Islet precursor cell (in vitro differentiated cells): ENCODE data around the gene SDK2.

Source experiments
- DNase-seq: peaks from one replicate; pipeline ENCODE4 v3.0.0-alpha.2; 2018

Gene SDK2

DNA sequence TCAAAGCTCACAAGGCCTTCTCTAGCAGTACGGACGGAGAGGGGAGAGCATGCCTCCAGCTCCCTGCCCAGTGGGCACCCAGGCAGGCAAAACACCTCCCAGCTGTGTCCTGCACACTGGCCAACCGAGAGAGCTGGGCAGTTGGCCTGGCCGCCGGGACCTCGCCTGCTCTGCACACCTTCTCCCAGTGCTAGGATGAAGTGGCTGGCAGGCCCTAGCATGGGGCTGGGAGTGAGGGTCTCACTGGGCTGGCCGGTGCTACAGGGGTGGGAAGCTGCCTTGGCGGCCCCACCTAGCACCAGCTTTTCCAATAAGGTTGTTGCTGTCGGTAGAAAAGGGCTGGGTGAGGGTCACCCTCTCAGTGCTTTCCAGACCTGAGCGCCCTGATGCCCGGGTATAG, 60.2 kb downstream of the SDK2 start:
- DNase-seq = no peak

DNA sequence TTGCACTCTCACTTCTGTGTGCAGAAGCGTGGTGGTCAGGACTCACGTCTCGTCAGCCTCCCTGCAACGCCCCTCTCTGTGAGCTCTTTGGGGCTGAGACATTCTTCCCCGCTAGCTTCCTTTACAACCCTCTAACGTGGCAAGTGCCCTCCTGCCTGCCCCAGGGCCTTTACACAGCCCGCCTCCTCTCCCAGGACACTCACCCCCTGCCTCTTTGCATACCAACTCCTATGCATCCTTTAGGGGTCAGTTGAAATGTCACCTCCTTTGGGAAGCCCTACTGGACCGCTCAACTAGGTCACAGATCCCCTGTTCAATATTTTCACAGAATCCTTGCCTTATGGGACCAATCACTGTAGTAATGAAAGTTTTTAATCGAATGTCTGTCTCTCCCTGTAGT, 61.4 kb downstream of the SDK2 start:
- no peak for DNase-seq

DNA sequence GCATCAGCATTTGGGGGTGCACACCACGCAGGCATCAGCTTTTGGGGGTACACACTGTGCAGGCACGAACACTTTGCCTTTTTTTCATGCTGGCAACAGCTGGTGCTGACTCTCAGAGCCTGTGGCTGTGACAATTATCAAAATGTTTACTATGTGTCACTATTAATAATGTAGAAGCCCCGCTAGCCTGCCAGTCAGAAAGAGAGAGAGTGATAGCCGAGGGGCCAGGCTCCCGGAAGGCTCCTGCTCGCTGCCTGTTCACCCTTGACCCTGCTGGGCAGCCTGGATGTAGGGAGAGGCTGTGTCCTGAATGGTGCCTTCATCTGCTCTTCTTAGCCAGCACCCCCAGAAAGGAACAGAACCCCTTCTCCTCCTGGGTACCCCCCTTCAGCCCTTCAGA, 61.9 kb downstream of the SDK2 start:
- no peak for DNase-seq

DNA sequence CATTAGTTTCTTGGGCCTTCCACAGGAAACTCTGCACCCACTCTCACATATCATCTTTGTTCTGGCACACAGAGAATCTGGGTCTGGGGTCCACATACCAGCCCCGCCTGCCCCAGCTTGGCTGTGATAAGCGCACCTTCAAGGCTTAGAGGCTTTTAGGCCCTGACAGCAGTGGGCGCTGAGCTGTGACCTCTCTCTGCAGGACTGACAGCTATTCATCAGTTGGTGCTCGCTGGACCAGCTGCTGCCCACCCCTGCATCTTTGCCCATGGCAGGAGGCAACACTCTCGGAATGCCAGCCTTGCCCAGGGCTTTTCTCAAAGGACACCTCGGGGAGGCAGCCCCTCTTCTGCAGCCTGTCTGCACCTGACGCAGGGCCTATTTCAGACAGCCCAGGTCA, 62.9 kb downstream of the SDK2 start:
- no peak for DNase-seq

DNA sequence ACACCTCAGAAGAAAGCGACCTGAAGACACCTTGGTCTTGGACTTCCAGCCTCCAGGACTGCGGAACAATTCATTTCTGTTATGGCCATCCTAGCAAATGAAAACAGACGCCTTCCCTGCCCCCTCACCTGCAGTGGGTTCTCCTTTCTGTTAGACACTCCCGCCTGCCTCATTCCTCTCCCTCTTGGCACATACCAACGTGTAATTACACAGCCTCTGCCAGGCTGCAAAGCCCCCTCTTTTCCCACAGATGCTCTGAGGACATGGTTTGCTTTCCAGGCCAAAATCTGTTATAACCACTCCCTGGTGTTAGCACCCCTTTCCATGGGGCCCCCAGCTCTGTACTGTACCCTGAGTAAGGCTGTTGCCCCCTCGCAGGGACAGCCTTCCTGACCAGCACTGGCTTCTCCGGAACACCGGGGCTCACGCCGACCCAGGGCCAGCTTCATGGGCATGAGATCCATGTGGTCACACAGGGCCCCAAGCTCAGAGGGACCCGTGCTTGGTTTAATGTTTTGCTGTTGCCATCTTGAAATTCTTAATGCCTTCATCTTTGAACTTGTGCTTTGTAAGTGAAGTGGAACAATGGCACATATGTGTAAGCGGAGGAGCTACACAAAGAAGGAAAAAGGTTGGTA, 64.1 kb downstream of the SDK2 start:
- no peak for DNase-seq

DNA sequence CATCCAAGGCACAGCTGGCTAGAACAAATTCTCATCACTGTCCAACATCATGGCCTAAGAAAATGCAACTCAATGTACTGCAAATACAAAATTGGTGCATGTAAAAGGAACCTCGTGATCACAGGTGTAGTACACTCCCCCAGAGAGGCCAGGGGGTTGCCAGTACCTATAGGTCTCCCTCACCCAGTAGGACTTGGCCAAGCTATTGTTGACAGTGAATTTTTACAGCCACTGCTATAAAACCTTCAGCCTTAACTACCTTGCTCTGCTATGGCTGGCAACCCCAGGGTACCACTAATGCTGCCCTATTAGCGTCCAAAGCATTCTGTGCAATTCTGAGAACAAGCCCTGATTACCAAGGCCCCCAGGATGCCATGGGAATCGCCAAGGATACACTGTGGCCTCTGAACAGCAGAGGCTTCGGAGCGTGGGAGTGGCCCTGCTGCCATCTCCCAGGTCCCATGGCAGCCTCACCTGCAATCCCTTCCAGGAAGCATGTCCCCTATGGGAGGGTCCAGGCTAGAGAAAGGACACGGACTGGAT, 67.6 kb downstream of the SDK2 start:
- DNase-seq = no peak

DNA sequence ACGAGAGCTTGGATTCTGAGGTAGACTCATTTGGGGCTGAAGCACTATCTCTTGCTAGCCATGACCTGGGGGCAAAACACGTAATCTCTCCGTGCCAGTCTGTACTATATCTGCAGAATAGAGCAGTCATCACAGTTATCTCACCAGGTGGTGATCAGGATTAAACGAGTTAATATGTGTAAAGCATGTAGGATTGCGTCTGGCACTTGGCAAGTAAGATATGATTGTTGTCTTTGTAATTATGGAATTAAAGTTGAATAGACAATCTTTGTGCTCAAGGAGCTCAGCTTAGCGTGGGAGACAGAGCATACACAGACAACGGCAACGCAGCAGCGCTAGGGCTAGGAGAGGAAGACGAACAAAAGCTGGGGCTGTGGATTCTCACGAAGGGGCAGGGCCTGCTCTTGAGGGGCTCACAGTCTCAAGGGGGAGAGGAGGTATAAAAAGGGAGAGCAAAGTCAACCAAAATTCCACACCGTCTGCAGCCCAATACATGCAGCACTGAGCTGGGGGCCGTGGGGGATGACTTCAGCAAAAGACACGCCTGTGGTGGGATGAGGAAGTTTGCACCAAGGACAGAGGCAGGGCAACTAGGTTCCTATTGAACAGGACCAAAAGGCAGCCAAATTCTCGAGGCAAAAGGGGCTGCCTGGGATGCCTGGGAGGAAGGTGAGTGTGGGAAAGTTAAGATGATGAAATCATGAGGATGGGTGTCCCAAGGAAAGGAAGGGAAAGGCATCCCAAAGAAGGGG, 68.6 kb downstream of the SDK2 start:
- no peak for DNase-seq

DNA sequence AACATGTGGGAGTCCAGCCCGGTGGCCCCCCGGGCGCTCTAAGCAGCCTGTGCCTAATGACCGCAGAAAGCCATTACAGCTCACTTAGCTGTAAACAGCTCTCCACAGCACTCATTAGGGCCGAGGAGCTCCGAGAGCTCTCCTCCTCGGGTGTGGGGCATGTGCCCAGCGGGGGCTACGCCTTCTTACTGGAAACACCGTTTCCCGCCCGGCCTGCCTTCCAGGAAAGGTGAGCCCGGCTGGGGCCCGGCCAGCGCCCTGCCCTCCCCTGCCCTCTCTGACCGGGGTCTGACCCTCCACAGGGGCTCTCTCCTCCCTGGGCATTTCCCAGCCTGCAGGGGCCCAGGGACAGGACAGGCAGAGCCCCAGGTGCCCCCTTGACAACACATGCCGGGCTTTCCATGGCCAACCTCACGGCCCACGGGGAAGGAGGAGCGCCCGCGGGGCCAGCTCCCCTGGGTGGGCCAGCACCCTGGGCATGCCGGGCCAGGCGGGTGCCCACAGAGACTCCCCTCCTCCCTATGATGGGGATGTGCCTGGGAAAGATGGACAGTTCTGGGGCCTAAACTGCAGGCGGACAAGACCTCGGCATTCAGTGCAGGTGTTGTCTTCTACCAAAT, 72.6 kb downstream of the SDK2 start:
- DNase-seq = no peak

DNA sequence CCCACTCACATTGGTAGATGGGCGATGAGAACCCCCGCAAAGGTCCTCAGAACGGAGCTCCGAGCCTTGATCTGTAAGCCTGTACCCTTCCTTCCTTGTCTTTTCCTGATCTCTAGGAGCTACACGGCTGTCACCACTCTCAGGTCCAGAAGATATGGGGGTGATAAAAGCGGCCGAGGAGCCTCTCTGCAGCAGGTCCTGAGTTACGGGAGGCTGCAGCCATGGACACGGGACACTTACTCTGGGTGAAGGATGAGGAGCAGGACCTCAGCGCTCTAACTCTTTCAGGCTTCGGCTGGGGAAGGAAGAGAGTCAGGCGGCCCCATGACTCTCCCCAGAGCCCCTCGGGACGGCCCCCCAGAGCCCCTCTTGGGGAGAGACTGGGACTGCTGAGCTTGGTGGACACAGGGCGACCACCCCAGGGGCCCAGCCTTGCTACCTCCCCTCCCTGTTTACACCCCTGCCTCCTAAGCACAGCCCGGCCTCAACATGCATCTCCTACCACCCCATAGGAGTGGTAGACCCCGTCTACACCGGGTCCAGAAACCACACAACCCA, 74.4 kb downstream of the SDK2 start:
- no peak for DNase-seq

DNA sequence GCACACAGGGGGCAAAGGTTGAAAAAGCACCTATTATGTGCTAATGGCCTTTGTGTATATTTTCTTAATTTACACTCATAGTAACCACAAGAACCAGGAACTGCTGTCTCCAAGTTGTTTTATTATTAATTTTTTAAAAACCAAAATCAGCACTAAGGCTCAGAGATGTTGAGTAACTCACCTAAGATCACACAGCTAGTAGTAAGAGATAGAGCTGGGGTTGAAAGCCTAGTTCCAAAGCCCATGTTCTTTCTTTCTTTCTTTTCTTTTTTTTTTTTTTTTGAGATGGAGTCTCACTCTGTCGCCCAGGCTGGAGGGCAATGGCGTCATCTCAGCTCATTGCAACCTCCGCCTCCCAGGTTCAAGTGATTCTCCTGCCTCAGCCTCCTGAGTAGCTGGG, 75.3 kb downstream of the SDK2 start:
- no peak for DNase-seq

DNA sequence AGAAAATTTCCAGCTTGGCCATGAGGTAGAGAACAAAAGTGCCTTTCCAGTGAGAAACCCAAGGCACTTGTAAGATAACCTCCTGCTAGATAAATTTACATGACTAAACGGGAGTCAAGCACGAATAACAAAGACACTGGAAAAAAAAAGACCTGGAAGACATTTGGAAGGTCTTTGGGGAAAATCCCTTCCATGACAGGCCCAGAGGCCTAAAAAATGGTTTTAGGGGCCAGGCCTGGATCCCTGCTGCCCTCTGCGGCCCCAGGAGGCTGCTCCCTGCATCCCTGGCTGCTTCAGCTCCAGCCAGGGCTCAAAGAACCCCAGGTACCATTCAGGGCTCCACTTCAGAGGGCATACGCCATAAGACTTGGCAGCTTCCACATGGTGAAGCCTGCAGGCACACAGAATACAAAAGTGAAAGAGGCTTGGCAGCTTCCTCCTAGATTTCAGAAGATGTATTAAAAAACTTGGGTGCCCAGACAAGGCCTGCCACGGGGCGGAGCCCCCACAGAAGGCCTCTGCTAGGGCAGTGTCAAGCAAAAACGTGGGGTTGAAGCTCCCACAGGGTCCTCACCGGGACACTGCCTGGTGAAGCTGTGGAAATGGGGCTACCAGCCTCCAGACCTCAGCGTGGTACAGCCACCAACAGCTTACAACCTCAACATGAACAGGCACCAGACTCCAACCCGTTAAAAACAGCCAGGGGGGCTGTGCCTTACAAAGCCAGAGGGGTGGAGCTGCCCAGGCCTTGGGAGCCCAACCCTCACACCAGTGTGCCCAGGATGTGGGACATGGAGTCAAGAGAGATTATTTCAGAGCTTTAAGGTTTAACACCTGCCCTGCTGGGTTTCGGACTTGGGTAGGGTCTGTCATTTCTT, 77.1 kb downstream of the SDK2 start:
- DNase-seq = no peak

DNA sequence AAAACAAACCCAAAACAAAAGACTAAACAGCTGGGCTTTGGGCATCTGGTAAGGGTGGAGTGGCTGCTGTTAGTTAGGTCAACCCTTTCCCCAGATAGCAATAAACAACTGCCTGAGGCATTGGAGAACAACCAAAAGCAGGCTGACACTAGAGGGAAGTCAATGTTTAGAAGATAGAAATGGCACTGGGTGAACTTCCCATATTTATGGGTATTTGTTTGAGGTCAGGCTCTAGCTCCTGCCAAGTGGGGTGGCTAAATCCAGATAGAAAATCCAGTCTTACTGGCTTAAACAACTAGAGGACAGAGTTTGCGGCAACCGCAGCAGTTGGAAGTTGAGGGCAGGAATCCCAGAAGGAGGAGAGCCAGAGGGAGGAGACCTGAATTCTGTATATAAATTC, 79.4 kb downstream of the SDK2 start:
- no peak for DNase-seq

DNA sequence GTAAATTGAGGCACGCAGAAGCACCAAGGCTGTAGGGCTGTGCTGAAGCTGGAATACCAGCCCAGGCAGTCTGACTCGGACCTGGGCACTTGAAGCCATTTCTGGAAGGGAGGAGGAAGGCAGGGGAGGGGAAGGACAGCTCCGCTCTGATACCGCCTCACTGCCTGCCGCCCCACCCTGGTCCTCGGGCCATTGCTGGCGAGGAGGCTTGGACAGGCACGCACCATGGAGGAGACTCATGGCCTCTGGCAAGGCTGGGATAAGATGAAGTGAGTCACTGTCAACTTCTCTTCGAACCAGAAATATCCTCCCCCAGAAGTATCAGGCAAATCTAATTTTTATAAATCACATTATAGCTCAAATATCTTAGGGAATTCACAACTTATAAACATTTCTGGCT, 81.3 kb downstream of the SDK2 start:
- DNase-seq = no peak

DNA sequence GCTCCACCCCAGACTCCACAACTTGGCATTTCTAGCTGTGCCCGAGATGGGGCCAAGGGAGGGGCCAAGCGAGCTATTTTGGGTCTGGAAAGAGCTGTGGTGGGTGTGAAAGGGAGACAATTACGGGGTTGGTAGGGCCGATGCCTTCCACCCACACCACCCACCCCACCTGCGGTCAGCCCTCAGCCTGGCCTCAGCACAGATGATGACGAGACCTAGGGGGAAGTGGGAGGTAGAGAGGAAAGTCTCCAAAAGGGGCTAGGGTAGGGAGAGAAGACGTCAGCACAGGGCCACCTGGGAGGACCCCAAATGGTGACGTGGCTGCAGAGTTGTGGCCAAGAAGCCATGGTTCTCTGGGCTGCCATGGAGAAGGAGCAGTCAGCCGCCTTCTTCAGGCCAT, 83.1 kb downstream of the SDK2 start:
- no peak for DNase-seq

DNA sequence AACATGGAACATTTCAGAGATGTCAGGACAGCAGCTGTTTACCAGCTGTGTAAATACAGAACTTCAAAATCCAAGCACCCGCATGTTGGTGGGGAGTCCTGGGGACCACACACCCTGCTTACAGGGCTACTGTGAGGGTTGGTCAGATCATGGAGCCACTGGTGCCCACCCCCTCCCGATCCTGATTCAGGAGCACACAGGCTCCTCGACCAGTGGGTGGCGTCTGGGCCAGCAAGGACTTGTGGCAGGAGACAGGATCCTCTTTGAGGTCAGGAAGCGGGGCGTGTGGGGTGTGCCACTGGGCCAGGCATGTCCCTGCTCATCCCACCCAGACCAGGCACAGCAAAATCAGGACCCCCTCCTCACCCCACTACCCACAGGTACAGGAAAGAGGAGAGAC, 83.6 kb downstream of the SDK2 start:
- DNase-seq = peak; percentile 76

DNA sequence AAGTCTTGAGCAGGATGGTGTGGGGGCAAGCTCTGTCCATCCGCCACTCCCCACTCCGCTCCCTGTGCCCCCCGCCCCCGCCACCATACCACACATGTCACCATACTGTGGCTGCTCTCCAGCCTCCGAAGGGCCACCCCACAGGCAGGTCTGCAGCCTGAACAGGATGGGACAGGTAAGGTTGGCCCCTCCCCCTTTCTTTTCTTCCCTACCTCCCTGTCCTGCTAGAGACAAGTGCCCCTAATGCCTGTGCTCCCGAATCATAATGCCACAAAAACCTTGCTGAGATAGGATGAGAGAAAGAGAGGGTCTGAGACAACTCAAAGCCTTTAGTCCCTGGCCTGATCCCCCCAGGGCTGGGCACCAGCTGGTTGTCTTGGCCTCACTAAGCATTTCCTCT, 84.7 kb downstream of the SDK2 start:
- no peak for DNase-seq

DNA sequence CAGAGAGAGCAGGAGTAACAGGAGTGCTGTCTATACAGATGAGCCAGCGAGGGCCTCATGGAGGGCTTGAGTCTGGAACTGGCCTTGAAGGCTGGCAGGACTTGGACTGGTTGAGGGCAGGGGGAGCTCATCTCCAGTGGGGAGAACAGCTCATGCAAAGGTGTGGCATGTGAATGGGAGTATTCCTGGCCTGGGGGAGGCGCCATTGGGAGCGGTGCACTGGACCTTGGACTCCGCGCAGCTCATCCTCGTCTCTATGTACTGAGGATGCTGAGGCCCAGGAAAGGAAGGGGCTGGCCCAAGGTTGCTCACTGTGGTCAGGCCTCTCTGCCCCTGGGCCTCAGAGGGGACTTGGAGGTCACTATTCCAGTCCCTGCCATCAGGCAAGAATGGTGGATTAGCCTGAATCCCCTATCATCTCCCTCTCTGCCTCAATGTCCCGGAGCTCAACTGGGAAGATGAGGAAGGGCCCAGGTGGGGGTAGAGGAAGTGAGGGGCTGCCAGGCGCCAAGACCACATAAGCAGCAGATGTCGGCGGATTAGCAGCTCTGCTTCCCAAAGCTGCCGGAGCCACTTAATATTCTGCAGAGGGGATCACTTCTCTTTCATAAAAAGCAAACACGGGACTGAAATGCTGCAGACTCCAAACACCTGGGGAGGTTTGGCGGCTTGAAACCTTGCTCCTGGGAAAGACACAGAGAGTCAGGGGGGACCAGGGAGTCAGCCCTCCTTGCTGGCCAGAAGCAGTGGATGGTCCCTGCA, 88.9 kb downstream of the SDK2 start:
- no peak for DNase-seq

DNA sequence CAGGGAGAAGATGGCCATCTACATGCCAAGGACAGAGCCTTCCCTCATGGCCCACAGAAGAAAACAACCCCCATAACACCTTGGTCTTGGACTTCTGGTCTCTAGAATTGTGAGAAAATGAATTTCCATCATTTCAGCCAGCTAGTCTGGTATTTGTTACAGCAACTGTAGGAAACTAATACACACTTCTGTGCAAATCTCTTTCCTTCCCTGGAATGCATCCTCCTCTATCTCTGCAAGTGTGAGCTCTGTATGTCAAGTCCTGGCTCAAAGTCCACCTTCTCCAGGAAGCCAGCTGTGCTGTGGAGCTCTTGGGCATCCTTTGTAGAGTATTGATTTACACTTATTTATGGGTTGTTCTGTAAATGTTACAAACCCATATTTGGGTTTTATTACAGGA, 89.7 kb downstream of the SDK2 start:
- no peak for DNase-seq

DNA sequence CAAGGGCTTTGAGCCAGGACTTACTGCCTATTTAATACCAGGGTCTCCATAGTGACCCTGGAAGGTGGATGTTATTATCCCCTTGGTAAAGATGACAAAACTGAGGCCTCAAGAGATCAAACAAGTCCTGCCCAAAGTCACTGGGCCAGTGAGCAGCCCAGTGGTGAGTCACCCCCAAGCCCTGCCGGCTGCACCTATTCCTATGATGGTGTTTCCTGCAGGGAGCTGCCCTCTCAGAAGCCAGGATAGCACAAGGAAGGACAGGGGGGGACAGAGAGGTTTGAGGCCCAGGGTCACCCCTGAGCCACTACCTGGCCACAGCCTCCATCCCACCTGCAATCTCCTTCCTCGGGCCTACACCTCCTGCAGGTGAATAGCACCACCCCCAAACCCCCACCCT, 90.9 kb downstream of the SDK2 start:
- no peak for DNase-seq

DNA sequence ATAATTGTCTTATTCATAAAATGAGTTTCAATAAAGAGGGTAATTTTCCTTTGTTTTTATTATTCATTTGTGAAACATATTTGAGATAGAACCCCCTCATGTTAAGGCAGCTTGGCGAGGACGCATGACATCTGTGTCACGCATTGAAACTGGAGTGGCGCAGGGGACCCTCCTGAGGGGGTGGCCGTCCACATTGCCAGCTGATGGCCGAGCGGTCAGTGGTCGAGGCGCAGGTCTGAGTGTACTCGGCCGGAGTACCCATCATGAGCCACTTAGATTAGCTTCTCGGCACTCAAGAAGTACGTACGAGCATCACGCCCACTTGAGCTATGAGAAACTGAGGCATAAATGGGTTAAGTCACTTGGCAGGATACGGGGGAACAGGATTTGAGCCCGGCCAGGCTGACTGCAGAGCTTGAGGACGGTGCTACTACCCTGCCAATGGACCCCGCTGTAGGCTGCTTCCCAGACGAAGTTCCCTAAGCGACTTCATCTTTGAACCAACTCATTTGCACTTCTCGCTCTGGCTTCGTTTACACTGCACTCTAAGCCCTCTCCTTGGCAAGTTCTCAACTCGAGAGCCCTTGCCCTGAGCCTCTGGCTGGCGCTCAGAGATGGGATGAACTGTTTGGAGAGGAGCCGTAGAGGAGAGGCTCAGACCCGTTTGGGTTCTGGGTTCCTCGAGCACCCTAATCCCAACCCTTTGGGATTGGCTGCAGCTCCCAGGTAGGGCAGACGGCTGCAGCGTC, 91.8 kb downstream of the SDK2 start:
- no peak for DNase-seq

DNA sequence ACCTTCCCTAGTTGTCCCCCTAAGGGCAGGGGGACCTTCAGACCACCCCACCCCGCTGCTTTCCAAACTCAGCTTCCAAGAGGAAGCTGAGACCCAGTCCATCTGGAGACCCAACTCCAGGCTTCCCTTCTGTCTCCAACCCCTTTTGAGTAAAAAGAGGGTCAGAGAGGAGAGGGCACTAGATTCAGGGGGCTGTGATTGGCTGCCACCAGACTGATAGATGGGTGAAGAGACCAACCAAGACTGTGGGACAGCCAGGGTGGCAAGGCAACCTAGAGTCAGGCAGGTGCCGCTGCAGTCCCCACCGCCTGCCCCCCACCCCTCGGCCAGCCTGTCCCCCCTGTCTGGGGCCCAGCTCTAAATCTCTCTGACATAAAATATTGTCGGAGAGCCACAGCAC, 92.5 kb downstream of the SDK2 start:
- no peak for DNase-seq
